WTC11 (cell line): ENCODE results near the gene MYPN. TPM values are rescaled to one million over a fixed set of nuclear protein-coding genes. Genes with fewer than 3 reads are reported as not detected.

Experiments used
- ATAC-seq: fragments of 200-7000 bp; cut with Tn5 transposase; 2 replicates; pipeline ENCODE4 v1.10.0; 2021; ENCODE audit warnings: mild to moderate bottlenecking, moderate library complexity
- CTCF ChIA-PET: fragments of 300-600 bp; sonication (Branson Sonifier 250); formaldehyde crosslinking; loops from one replicate; lab custom pipeline; 2021; ENCODE audit warnings: antibody characterized with exemption; lab: Charles Lee
- POLR2A ChIA-PET: fragments of 350-600 bp; sonication (Branson Sonifier 250); formaldehyde crosslinking; loops from one replicate; lab custom pipeline; 2021; ENCODE audit warnings: antibody characterized with exemption; lab: Charles Lee
- DNase-seq: peaks from one replicate; pipeline ENCODE4 v3.0.0; 2021; ENCODE audit warnings: low spot score
- H3K27ac Mint-ChIP-seq: 2 replicates; pipeline ENCODE4 v1.8.0; 2021; ENCODE audit warnings: mixed read lengths
- H3K27me3 Mint-ChIP-seq: 2 replicates; pipeline ENCODE4 v1.8.0; 2021; ENCODE audit warnings: low read depth, mild to moderate bottlenecking, moderate library complexity, mixed read lengths
- H3K36me3 Mint-ChIP-seq: 2 replicates; pipeline ENCODE4 v1.8.0; 2021; ENCODE audit warnings: mixed read lengths
- H3K4me1 Mint-ChIP-seq: 2 replicates; pipeline ENCODE4 v1.8.0; 2022; ENCODE audit warnings: mixed read lengths
- H3K4me3 Mint-ChIP-seq: 2 replicates; pipeline ENCODE4 v1.8.0; 2021; ENCODE audit warnings: mild to moderate bottlenecking, moderate library complexity, mixed read lengths
- H3K9me3 Mint-ChIP-seq: 2 replicates; pipeline ENCODE4 v1.8.0; 2021; ENCODE audit warnings: mixed read lengths
- ARID4B ChIP-seq: sonication (generic); formaldehyde crosslinking; IDR thresholded peaks from 2 replicates; pipeline ENCODE4 v1.8.0; 2023; ENCODE audit warnings: missing genetic modification reagents, mild to moderate bottlenecking, borderline replicate concordance
- E2F4 ChIP-seq: sonication (generic); formaldehyde crosslinking; IDR thresholded peaks from 2 replicates; pipeline ENCODE4 v1.8.1; 2022; ENCODE audit warnings: low read depth, mild to moderate bottlenecking, moderate library complexity, missing genetic modification reagents, borderline replicate concordance
- ELF4 ChIP-seq: sonication (generic); formaldehyde crosslinking; IDR thresholded peaks from 2 replicates; pipeline ENCODE4 v1.8.1; 2022; ENCODE audit warnings: low read depth, mild to moderate bottlenecking, moderate library complexity, missing genetic modification reagents
- ERG ChIP-seq: fragments of 250-450 bp; sonication (Bioruptor Pico); IDR thresholded peaks from 2 replicates; pipeline ENCODE4 v1.8.0; 2021; ENCODE audit warnings: mild to moderate bottlenecking
- ESRRA ChIP-seq: sonication (generic); formaldehyde crosslinking; IDR thresholded peaks from 2 replicates; pipeline ENCODE4 v1.8.1; 2022; ENCODE audit warnings: mild to moderate bottlenecking, missing genetic modification reagents, borderline replicate concordance
- ETV6 ChIP-seq: sonication (generic); formaldehyde crosslinking; IDR thresholded peaks from 2 replicates; pipeline ENCODE4 v1.8.1; 2022; ENCODE audit warnings: mild to moderate bottlenecking, missing genetic modification reagents
- GRHL2 ChIP-seq: fragments of 250-450 bp; sonication (Bioruptor Pico); IDR thresholded peaks from 2 replicates; pipeline ENCODE4 v1.8.0; 2022; ENCODE audit warnings: mild to moderate bottlenecking, moderate library complexity; ENCODE audit not compliant: insufficient replicate concordance, severe bottlenecking
- MYBL2 ChIP-seq: sonication (generic); formaldehyde crosslinking; IDR thresholded peaks from 2 replicates; pipeline ENCODE4 v1.8.1; 2023; ENCODE audit warnings: mild to moderate bottlenecking, moderate library complexity, missing genetic modification reagents
- NFATC4 ChIP-seq: fragments of 250-450 bp; sonication (Bioruptor Pico); IDR thresholded peaks from 2 replicates; pipeline ENCODE4 v1.9.0; 2021; ENCODE audit warnings: mild to moderate bottlenecking
- NR2C2 ChIP-seq: sonication (generic); formaldehyde crosslinking; IDR thresholded peaks from 2 replicates; pipeline ENCODE4 v1.8.0; 2022; ENCODE audit warnings: mild to moderate bottlenecking, missing genetic modification reagents
- NR3C1 ChIP-seq: sonication (generic); formaldehyde crosslinking; conservative IDR thresholded peaks from 2 replicates; pipeline ENCODE4 v1.8.1; 2023; ENCODE audit warnings: low read depth, mild to moderate bottlenecking, missing genetic modification reagents
- SOX15 ChIP-seq: fragments of 250-450 bp; sonication (Bioruptor Pico); IDR thresholded peaks from 2 replicates; pipeline ENCODE4 v1.9.0; 2021; ENCODE audit warnings: mild to moderate bottlenecking
- ZBTB43 ChIP-seq: sonication (generic); formaldehyde crosslinking; IDR thresholded peaks from 2 replicates; pipeline ENCODE4 v1.8.1; 2023; ENCODE audit warnings: mild to moderate bottlenecking, missing genetic modification reagents
- ZNF219 ChIP-seq: sonication (generic); formaldehyde crosslinking; IDR thresholded peaks from 2 replicates; pipeline ENCODE4 v1.8.0; 2023; ENCODE audit warnings: missing genetic modification reagents, mild to moderate bottlenecking, borderline replicate concordance
- ZNF232 ChIP-seq: sonication (generic); formaldehyde crosslinking; IDR thresholded peaks from 2 replicates; pipeline ENCODE4 v1.8.0; 2022; ENCODE audit warnings: mild to moderate bottlenecking, missing genetic modification reagents
- ZNF317 ChIP-seq: sonication (generic); formaldehyde crosslinking; IDR thresholded peaks from 2 replicates; pipeline ENCODE4 v1.8.1; 2023; ENCODE audit warnings: low read depth, mild to moderate bottlenecking, moderate library complexity, missing genetic modification reagents, borderline replicate concordance
- ZNF416 ChIP-seq: fragments of 250-450 bp; sonication (Bioruptor Pico); IDR thresholded peaks from 2 replicates; pipeline ENCODE4 v1.9.0; 2021; ENCODE audit warnings: mild to moderate bottlenecking, inconsistent platforms
- ZSCAN18 ChIP-seq: fragments of 250-450 bp; sonication (Bioruptor Pico); IDR thresholded peaks from 2 replicates; pipeline ENCODE4 v2.1.2; 2022; ENCODE audit warnings: mild to moderate bottlenecking, moderate library complexity
- total RNA-seq: library from RNA; stranded (reverse); gene quantifications from 3 replicates; pipeline ENCODE4 v1.2.3, GENCODE V29; 2021

The MYPN gene
- total RNA-seq, 1 experiment from 2014 or later: not detected

- H3K27me3 Mint-ChIP-seq: no peaks in the 10 kb centered on the region
- no peaks in the 10 kb centered on the region for H3K36me3 Mint-ChIP-seq
- no peak overlapping the region for H3K27ac Mint-ChIP-seq
- ChIA-PET POLR2A (interaction anchor here (0.6 kb wide), 1 partner anchor 832 kb away, joined by 5 read pairs; no protein-coding TSS in a partner anchor), CTCF (interaction anchor here (0.8 to 5.1 kb wide), 6 partner anchors 18 to 369 kb away, joined by 4 to 40 read pairs (median 6); no protein-coding TSS in a partner anchor)
- H3K9me3 Mint-ChIP-seq: no peaks in the 10 kb centered on the region
- TF ChIP-seq ZSCAN18 (CRISPR knock-in tag): no peak
- no peak for TF ChIP-seq ZNF232 (CRISPR knock-in tag)
- TF ChIP-seq GRHL2: no peak
- TF ChIP-seq NFATC4 (CRISPR knock-in tag): no peak
- no peak for TF ChIP-seq ZNF416
- no peak for TF ChIP-seq ZNF219
- DNase-seq (no peak), ATAC-seq (no peak)
- H3K4me1 Mint-ChIP-seq: peaks cover 30% of the 10 kb centered on the region
- no peak overlapping the region for H3K4me3 Mint-ChIP-seq
Measured at GRCh38 chr10:68158031-68158430, 48.7 kb downstream of the MYPN start.

GRCh38 chr10:68163735-68164134 is 54.4 kb downstream of the MYPN start:
- no peak overlapping the region for H3K27ac Mint-ChIP-seq
- POLR2A ChIA-PET: no interaction called here
- TF ChIP-seq NR3C1 (no peak), ZNF317 (CRISPR knock-in tag) (no peak), ESRRA (CRISPR knock-in tag) (no peak)
- TF ChIP-seq, all 79 proteins: peak for 0
- Mint-ChIP-seq H3K9me3 (peaks cover 5% of the 10 kb centered on the region), H3K36me3 (no peaks in the 10 kb centered on the region), H3K27me3 (no peaks in the 10 kb centered on the region), H3K4me1 (no peaks in the 10 kb centered on the region), H3K4me3 (no peak overlapping the region)
- CTCF ChIA-PET: no interaction called here
- DNase-seq (no peak), ATAC-seq (no peak)

- ATAC-seq (no peak), DNase-seq (no peak)
- no peaks in the 10 kb centered on the region for H3K4me1 Mint-ChIP-seq
- 0 out of 2 replicates have a peak, but pooled peaks cover 3% of the 10 kb centered on the region for H3K36me3 Mint-ChIP-seq
- CTCF ChIA-PET: interaction anchor here (0.7 kb wide), 1 partner anchor 9 kb away, joined by 4 read pairs; no protein-coding TSS in a partner anchor
- TF ChIP-seq ARID4B (CRISPR knock-in tag) (no peak), ZBTB43 (CRISPR knock-in tag) (no peak), ELF4 (CRISPR knock-in tag) (no peak), MYBL2 (no peak), ETV6 (no peak), ZNF232 (CRISPR knock-in tag) (no peak), NFATC4 (CRISPR knock-in tag) (no peak), ERG (CRISPR knock-in tag) (no peak), E2F4 (CRISPR knock-in tag) (no peak), SOX15 (CRISPR knock-in tag) (no peak), NR2C2 (CRISPR knock-in tag) (no peak)
- H3K27me3 Mint-ChIP-seq: no peaks in the 10 kb centered on the region
- H3K9me3 Mint-ChIP-seq: peaks cover 12% of the 10 kb centered on the region
- H3K27ac Mint-ChIP-seq: no peak overlapping the region
- POLR2A ChIA-PET: no interaction called here
- no peak overlapping the region for H3K4me3 Mint-ChIP-seq
Measured at GRCh38 chr10:68165643-68166042, 56.4 kb downstream of the MYPN start.
